Effector memory CD4-positive, alpha-beta T cell (primary cell): ENCODE measurements around the gene NAT14.

Experiments
- DNase-seq, 3 donors: peaks; one replicate each; pipeline ENCODE4 v3.0.0-alpha.2; 2020
- H3K27ac ChIP-seq: 2 replicates; pipeline ENCODE4 v1.7.0; 2013; ENCODE audit warnings: mild to moderate bottlenecking, low read length, moderate library complexity; ENCODE audit not compliant: insufficient read depth, poor library complexity, severe bottlenecking
- H3K27me3 ChIP-seq: replicated peaks from 2 replicates; pipeline ENCODE4 v1.7.0; 2013; ENCODE audit warnings: mild to moderate bottlenecking, low read length; ENCODE audit not compliant: insufficient read depth, control insufficient read depth, poor library complexity, severe bottlenecking
- H3K36me3 ChIP-seq: 2 replicates; pipeline ENCODE4 v1.7.0; 2013; ENCODE audit warnings: mild to moderate bottlenecking, low read length, moderate library complexity; ENCODE audit not compliant: control insufficient read depth, insufficient read depth
- H3K4me1 ChIP-seq: 2 replicates; pipeline ENCODE4 v1.7.0; 2013; ENCODE audit warnings: low read length, mild to moderate bottlenecking; ENCODE audit not compliant: control insufficient read depth, insufficient read depth, poor library complexity, severe bottlenecking
- H3K4me3 ChIP-seq: 2 replicates; pipeline ENCODE4 v1.7.0; 2013; ENCODE audit warnings: low read length, low read depth, mild to moderate bottlenecking; ENCODE audit not compliant: insufficient read depth, poor library complexity, severe bottlenecking
- H3K9me3 ChIP-seq: 2 replicates; pipeline ENCODE4 v1.7.0; 2013; ENCODE audit warnings: mild to moderate bottlenecking, low read length, moderate library complexity; ENCODE audit not compliant: control insufficient read depth

The NAT14 gene

DNA sequence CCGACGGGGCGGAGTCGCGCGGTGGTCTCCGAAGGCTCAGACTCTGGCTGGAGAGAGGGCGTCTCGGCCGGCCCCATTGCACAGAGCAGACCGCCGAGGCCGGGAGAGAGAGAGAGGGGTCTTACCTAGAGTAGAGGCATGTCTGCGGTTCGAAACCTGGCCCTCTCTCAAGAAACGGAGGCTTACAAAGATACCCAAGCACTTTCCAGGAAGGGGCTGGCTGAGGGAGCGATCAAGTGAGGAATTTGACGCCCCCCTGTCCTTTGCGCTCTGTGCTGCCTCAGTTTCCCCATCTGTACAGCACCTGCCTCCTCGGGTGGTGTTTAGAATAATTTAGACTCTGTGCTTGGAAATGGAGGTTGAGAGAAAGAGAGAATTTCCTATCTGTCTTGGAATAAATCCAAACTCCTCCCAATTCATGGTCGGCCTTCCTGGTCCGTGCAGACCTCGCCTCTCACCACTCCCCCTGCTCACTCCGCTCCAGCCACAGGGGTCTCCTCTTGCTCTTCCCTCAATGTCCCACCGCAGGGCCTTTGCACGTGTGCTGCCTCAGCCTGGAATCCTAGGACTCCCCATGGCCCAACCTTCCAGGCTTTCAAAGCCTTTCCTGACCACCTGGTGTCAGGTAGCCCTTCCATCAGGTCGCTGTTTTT lies 22.9 kb upstream of the NAT14 start:
- H3K27ac ChIP-seq, result peak overlapping the region; percentile 63
- no peaks in the 10 kb centered on the region for H3K27me3 ChIP-seq
- H3K4me1 ChIP-seq, result peaks cover 14% of the 10 kb centered on the region
- no peaks in the 10 kb centered on the region for H3K9me3 ChIP-seq
- no peak for DNase-seq
- no peaks in the 10 kb centered on the region for H3K36me3 ChIP-seq
- peak overlapping the region; percentile 85 for H3K4me3 ChIP-seq

DNA sequence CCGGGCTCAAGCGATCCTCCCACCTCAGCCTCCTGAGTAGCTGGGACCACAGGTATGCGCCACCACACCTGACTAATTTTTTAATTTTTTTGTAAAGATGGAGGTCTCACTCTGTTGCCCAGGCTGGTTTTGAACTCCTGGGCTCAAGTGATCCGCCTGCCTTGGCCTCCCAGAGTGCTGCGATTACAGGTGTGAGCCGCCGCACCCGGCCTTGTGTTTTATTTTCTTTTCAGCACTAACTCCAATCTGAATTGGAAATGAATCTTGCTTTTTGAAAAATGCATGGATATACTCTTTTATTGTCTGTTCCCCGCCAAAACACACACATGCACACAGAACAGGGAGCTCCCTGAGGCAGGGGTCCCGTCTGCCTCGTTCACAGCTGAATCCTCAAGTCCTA lies 22.3 kb upstream of the NAT14 start:
- Histone ChIP-seq H3K4me1 (peaks cover 14% of the 10 kb centered on the region), H3K36me3 (no peaks in the 10 kb centered on the region), H3K9me3 (no peaks in the 10 kb centered on the region), H3K4me3 (no peak overlapping the region), H3K27ac (no peak overlapping the region), H3K27me3 (no peaks in the 10 kb centered on the region)
- no peak for DNase-seq

DNA sequence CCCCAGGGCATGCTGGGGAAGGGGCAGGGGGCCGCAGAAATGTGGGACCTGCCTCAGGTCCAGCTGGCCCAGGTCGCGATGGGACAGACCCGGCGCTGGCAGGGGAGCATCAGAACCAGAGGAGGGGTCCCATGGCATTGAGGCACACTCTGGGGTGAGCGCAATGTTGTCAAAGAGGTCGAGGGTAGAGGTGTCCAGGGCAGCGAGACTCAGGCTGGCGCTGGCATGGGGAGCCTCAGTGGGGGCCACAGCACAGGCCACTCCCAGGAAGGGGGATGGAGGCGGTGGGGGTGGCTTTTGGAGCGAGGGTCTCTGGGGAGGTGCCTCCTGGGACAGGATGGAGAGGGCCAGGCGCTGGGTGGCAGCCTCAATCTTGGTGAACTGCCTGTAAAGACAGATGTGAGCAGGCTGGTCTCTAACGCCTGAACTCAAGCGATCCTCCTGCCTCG lies 21.4 kb upstream of the NAT14 start:
- no peaks in the 10 kb centered on the region for H3K36me3 ChIP-seq
- H3K27ac ChIP-seq, result no peak overlapping the region
- no peaks in the 10 kb centered on the region for H3K9me3 ChIP-seq
- H3K4me1 ChIP-seq, result peaks cover 18% of the 10 kb centered on the region
- no peaks in the 10 kb centered on the region for H3K27me3 ChIP-seq
- H3K4me3 ChIP-seq, result no peak overlapping the region
- DNase-seq, result no peak

DNA sequence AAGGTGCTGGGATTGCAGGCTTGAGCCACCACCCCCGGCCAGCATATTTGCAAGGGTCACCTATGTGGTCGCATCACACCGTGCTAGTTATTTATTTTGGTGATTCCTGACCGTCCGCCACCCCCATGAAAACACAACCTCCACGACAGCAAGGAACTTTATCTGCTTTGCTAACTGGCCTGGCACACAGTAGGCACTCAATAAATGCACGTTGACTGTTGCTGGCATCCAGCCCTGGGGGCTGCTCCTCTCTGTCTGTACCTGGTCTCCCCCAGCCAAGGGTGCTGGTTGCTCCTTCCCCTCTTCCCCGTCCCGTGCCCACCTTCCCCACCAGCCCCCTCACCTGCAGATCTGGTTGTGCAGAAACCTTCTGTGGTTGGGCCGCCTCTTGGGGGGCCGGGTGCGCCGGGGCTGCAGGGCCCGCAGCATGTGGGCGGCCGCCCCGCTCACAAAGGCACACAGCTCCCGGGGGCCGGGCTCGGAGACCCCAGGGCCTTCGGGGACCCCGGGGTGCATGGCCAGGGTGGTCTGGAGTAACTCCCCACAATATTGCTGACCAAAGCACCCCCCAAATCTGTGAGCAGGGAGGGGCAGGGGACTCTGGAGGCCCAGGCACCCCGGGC lies 20.8 kb upstream of the NAT14 start:
- Histone ChIP-seq H3K4me1 (peaks cover 18% of the 10 kb centered on the region), H3K36me3 (no peaks in the 10 kb centered on the region), H3K9me3 (no peaks in the 10 kb centered on the region), H3K27ac (no peak overlapping the region), H3K4me3 (no peak overlapping the region), H3K27me3 (no peaks in the 10 kb centered on the region)
- DNase-seq, result no peak

GRCh38 chr19:55464662-55465054 lies 20.3 kb upstream of the NAT14 start, which contains the start of gene C19orf85:
TSS of gene C19orf85 (minus strand) at chr19:55464751. CDS start at chr19:55464554, 197 bp downstream.
- Histone ChIP-seq H3K9me3 (no peaks in the 10 kb centered on the region), H3K4me1 (peaks cover 18% of the 10 kb centered on the region), H3K36me3 (no peaks in the 10 kb centered on the region), H3K4me3 (no peak within 1 kb of the TSS), H3K27me3 (no peaks in the 10 kb centered on the region), H3K27ac (no peak within 1 kb of the TSS)
- no peak for DNase-seq

- Histone ChIP-seq H3K36me3 (no peaks in the 10 kb centered on the region), H3K4me1 (peaks cover 17% of the 10 kb centered on the region), H3K9me3 (no peaks in the 10 kb centered on the region), H3K27me3 (no peaks in the 10 kb centered on the region), H3K4me3 (no peak overlapping the region), H3K27ac (no peak overlapping the region)
- DNase-seq, result no peak
Observed at GRCh38 chr19:55465460-55466240, 19.3 kb upstream of the NAT14 start.

GRCh38 chr19:55466241-55466614 lies 18.8 kb upstream of the NAT14 start:
- Histone ChIP-seq H3K36me3 (no peaks in the 10 kb centered on the region), H3K4me1 (peaks cover 11% of the 10 kb centered on the region), H3K27me3 (no peaks in the 10 kb centered on the region), H3K27ac (no peak overlapping the region), H3K4me3 (no peak overlapping the region), H3K9me3 (no peaks in the 10 kb centered on the region)
- no peak for DNase-seq

DNA sequence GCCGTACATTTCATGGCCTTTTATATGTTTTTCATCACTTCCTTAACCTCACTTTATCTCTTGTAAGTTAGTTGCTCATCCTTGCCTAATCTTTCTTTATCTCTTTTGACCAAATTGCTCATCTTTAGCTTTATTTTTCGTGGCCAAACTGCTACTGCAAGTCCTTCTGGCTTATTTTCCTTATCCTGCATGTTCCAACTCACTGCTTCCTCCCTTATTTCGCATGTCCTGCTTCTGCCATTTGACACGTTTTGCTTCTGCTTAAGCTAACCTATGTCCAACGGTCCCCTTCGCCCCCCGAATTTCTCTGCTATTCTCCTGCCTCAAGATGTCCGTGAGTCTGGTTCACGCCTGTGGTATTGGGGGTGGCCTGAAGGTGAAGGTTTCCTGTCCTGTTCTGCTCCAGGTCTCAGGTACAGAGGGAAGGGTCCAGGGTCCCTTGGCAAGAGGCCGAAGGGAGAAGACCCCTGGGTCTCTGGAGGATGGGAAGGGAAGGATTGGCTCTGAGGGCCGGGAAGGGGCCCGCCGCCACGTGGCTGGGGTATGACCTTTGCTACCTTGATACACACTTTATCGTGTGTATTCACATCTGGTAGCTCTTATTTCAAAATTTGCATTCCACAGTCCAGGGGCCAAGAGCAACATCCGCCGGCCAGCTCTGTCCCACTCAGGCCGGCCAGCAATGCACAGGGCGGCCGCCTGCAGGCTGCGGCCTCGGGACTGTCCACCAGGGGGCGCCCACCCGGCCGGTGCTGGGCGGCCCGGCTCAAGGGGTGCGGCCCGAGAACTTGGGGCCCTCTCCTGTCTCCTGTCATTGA lies 17.5 kb upstream of the NAT14 start:
- Histone ChIP-seq H3K4me3 (no peak overlapping the region), H3K4me1 (peaks cover 5% of the 10 kb centered on the region), H3K27me3 (no peaks in the 10 kb centered on the region), H3K9me3 (no peaks in the 10 kb centered on the region), H3K36me3 (no peaks in the 10 kb centered on the region), H3K27ac (no peak overlapping the region)
- peak in 2 of 3 donors; percentile 50 to 64 for DNase-seq

DNA sequence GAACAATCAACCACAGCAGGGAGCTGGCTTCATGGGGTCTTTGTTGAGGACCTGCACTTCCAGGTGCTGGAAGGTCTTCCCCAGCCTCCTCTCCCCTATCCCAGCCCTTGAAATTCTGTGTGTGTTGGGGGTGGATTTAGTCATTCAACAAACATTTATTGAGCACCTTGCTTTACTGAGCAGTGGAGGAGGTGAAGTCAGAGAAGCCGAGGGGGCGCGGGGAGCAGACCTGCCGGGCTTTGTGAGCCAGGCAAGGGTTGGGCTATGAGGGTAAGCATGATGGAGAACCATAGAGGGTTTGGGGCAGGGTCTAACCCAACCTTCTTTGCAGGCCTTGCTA lies 17.0 kb upstream of the NAT14 start:
- DNase-seq, result no peak
- no peak overlapping the region for H3K4me3 ChIP-seq
- no peaks in the 10 kb centered on the region for H3K36me3 ChIP-seq
- peaks cover 5% of the 10 kb centered on the region for H3K4me1 ChIP-seq
- H3K27ac ChIP-seq, result no peak overlapping the region
- no peaks in the 10 kb centered on the region for H3K27me3 ChIP-seq
- no peaks in the 10 kb centered on the region for H3K9me3 ChIP-seq
